ENCODE data around the gene BRIP1.
"Not testable (repeated sequence)": the region's sequence is repeated elsewhere in the genome, so short reads cannot be mapped to it uniquely, and the experiment has no call there.

DNA sequence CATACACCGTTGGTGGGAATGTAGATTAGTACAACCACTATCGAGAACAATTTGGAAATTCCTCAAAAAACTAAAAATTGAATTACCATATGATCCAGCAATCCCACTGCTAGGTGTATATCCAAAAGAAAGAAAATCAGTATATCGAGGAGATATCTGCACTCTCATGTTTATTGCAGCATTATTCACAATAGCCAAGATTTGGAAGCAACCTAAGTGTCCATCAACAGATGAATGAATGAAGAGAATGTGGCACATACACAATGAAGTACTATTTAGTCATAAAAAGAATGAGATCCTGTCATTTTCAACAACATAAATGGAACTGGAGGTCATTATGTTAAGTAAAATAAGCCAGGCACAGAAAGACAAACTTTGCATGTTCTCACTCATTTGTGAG, 44.1 kb downstream of the BRIP1 start:
- TF ChIP-seq, protein P1, sequence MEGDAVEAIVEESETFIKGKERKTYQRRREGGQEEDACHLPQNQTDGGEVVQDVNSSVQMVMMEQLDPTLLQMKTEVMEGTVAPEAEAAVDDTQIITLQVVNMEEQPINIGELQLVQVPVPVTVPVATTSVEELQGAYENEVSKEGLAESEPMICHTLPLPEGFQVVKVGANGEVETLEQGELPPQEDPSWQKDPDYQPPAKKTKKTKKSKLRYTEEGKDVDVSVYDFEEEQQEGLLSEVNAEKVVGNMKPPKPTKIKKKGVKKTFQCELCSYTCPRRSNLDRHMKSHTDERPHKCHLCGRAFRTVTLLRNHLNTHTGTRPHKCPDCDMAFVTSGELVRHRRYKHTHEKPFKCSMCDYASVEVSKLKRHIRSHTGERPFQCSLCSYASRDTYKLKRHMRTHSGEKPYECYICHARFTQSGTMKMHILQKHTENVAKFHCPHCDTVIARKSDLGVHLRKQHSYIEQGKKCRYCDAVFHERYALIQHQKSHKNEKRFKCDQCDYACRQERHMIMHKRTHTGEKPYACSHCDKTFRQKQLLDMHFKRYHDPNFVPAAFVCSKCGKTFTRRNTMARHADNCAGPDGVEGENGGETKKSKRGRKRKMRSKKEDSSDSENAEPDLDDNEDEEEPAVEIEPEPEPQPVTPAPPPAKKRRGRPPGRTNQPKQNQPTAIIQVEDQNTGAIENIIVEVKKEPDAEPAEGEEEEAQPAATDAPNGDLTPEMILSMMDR (IDR thresholded peaks at IDR 0.05): not testable (repeated sequence)
- TF ChIP-seq EP300 (IDR thresholded peaks at IDR 0.05): not testable (repeated sequence)

All from stomach (tissue), 4 donors.